Right lobe of liver (tissue), 6 donors: ENCODE results near the gene ZBTB16. TPM values are rescaled to one million over a fixed set of nuclear protein-coding genes. Genes with fewer than 3 reads are reported as not detected.
A peak's percentile ranks its signal among the peaks of the same experiment; 100 is the strongest.

ENCODE experiments used
- ATAC-seq, 4 donors: fragments of 200-7000 bp; cut with Tn5 transposase; one replicate each; pipeline ENCODE4 v1.9.1; 2020; ENCODE audit warnings: mild to moderate bottlenecking in 4 of 4, moderate library complexity in 4 of 4
- DNase-seq, 3 donors: peaks; one replicate each; pipeline ENCODE4 v3.0.0-alpha.2; 2020
- H3K27ac ChIP-seq, 3 donors: fragments of 200-600 bp; one replicate each; pipeline ENCODE4 v1.8.0; 2022
- H3K27me3 ChIP-seq, 2 donors: fragments of 200-600 bp; one replicate each; pipeline ENCODE4 v1.8.0; 2022
- H3K36me3 ChIP-seq, 4 donors: fragments of 200-600 bp; sonication (generic) in 1 of 4; one replicate each; pipeline versions ENCODE4 v1.5.1 to v1.8.0; 2017 to 2022; ENCODE audit warnings: control low read depth in 1 of 4
- H3K4me1 ChIP-seq, 4 donors: fragments of 200-600 bp; sonication (generic) in 1 of 4; one replicate each; pipeline versions ENCODE4 v1.5.1 to v1.8.0; 2017 to 2022; ENCODE audit warnings: control low read depth in 1 of 4
- H3K4me3 ChIP-seq, 3 donors: fragments of 200-600 bp; one replicate each; pipeline ENCODE4 v1.8.0; 2022
- H3K9me3 ChIP-seq, 4 donors: fragments of 200-600 bp; sonication (generic) in 1 of 4; one replicate each; pipeline versions ENCODE4 v1.5.1 to v1.8.0; 2017 to 2022; ENCODE audit warnings: control low read depth in 1 of 4
- CTCF ChIP-seq, 4 donors: fragments of 200-600 bp in 3 of 4; fragments of 450-650 bp in 1 of 4; IDR thresholded peaks; one replicate each; pipeline versions ENCODE4 v1.5.1 to v1.8.0; 2016 to 2022; ENCODE audit warnings: antibody characterized with exemption in 4 of 4, mild to moderate bottlenecking in 2 of 4
- POLR2A ChIP-seq: fragments of 450-650 bp; IDR thresholded peaks from one replicate; pipeline ENCODE4 v1.6.1; 2017; ENCODE audit warnings: antibody characterized with exemption, mild to moderate bottlenecking
- WGBS: methylation state at CpG from one replicate; pipeline ENCODE4 v1.1.6; 2018; ENCODE audit warnings: low coverage, low lambda C conversion rate; ENCODE audit not compliant: insufficient coverage; ENCODE audit errors: missing lambda C conversion rate; 5-methylcytosine and 5-hydroxymethylcytosine counted together
- intact Hi-C, 2 donors: fragments of 100-400 bp; cut with DNase I; formaldehyde crosslinking; loops; one replicate each; pipeline versions ENCODE4 v1.11.2 to v1.14.1; 2022
- total RNA-seq, 6 experiments: library from RNA; depleted of rRNA in 2 of 6; stranded (reverse); fragments of >200 nt in 2 of 6; fragmentation: NEBNext Ultra II Directional in 3 of 6; extraction: Animal tissue kit (Norgen Biotek cat#: 25700) in 3 of 6; gene quantifications; one replicate each; pipeline versions ENCODE4 v1.1.0 to v1.2.4, GENCODE V29; 2016 to 2023
- donor health status: DM: no; HTN: yes; CAD: no.
- donor health status: DM: no; HTN: no; CAD: no.
- donor health status: DM: no; HTN: no; CAD: no.
- donor health status: DM: no; HTN: yes; CAD: no.
- donor health status: DM: no; HTN: yes; CAD: no.

ZBTB16 gene
- total RNA-seq, 6 experiments from 2014 or later = 13.1 to 205 (median 52.2) TPM

GRCh38 chr11:114080769-114081168, 21.3 kb downstream of the ZBTB16 start:
- H3K9me3 ChIP-seq = no peaks in the 10 kb centered on the region
- no peak for DNase-seq
- peak overlapping the region; percentile 56 to 73 (median 66) for H3K27ac ChIP-seq
- peaks cover 1 to 100% (median 58%) of the 10 kb centered on the region in 4 donors for H3K4me1 ChIP-seq
- no peak overlapping the region for H3K4me3 ChIP-seq
- peaks cover 0 to 20% (median 7%) of the 10 kb centered on the region in 4 donors for H3K36me3 ChIP-seq
- no peak for TF ChIP-seq CTCF (IDR thresholded peaks at IDR 0.05)
- TF ChIP-seq POLR2A = no peak
- 75% methylated on average over 3 of the region's 3 CpGs for WGBS
- no peaks in the 10 kb centered on the region for H3K27me3 ChIP-seq
- intact Hi-C loops = no loop called here
- ATAC-seq = no peak

- Histone ChIP-seq H3K27ac (peak overlapping the region; percentile 56 to 73 (median 66)), H3K9me3 (no peaks in the 10 kb centered on the region), H3K4me1 (peaks cover 1 to 100% (median 58%) of the 10 kb centered on the region in 4 donors), H3K36me3 (peaks cover 0 to 13% (median 7%) of the 10 kb centered on the region in 4 donors), H3K27me3 (no peaks in the 10 kb centered on the region), H3K4me3 (no peak overlapping the region)
- TF ChIP-seq POLR2A = no peak
- TF ChIP-seq CTCF (IDR thresholded peaks at IDR 0.05) = no peak
- intact Hi-C loops = no loop called here
- ATAC-seq (peak in 1 of 4 donors; percentile 4), DNase-seq (no peak)
- WGBS = 77% methylated on average over 4 of the region's 9 CpGs
Observed at GRCh38 chr11:114081641-114082414, 22.3 kb downstream of the ZBTB16 start.

- Histone ChIP-seq H3K4me1 (peaks cover under 1 to 97% (median 56%) of the 10 kb centered on the region in 4 donors), H3K36me3 (peaks cover 0 to 13% (median 3%) of the 10 kb centered on the region in 4 donors), H3K27ac (peak overlapping the region; percentile 66 to 73 (median 72)), H3K9me3 (no peaks in the 10 kb centered on the region), H3K27me3 (no peaks in the 10 kb centered on the region), H3K4me3 (no peak overlapping the region)
- DNase-seq = no peak
- no peak for TF ChIP-seq CTCF (IDR thresholded peaks at IDR 0.05)
- TF ChIP-seq POLR2A = no peak
- 18% methylated on average over 4 of the region's 6 CpGs for WGBS
- intact Hi-C loops = no loop called here
- ATAC-seq = peak; percentile 22 to 57 (median 40)
Observed at GRCh38 chr11:114082415-114082748, 22.9 kb downstream of the ZBTB16 start.

- TF ChIP-seq CTCF (IDR thresholded peaks at IDR 0.05) = no peak
- no peak for TF ChIP-seq POLR2A
- DNase-seq (peak in 2 of 3 donors; percentile 55 to 72), ATAC-seq (peak; percentile 15 to 46 (median 22))
- Histone ChIP-seq H3K36me3 (peaks cover 0 to 13% (median 0%) of the 10 kb centered on the region in 4 donors), H3K4me1 (peaks cover 0 to 96% (median 52%) of the 10 kb centered on the region in 4 donors), H3K27ac (peak overlapping the region; percentile 66 to 73 (median 72)), H3K4me3 (no peak overlapping the region), H3K9me3 (no peaks in the 10 kb centered on the region), H3K27me3 (no peaks in the 10 kb centered on the region)
- intact Hi-C loops = no loop called here
- 30% methylated on average over 13 of the region's 22 CpGs for WGBS
Observed at GRCh38 chr11:114082767-114083181, 23.3 kb downstream of the ZBTB16 start.
